Stimulated activated CD4-positive, alpha-beta T cell treated with anti-CD3 and anti-CD28 coated beads, TNF-alpha, amount 100 ng/mL, for 4 hours (primary cell): ENCODE results near the gene NLRP5.
"Not testable (repeated sequence)": the region's sequence is repeated elsewhere in the genome, so short reads cannot be mapped to it uniquely, and the experiment has no call there.

ENCODE experiments used
- DNase-seq, 3 experiments: peaks; one replicate each; pipeline ENCODE4 v3.0.0-alpha.2; 2020; ENCODE audit warnings: low read depth in 3 of 3

NLRP5 gene

GRCh38 chr19:56076498-56076897 lies 89.9 kb downstream of the NLRP5 start:
- no peak for DNase-seq

- no peak for DNase-seq
Observed at GRCh38 chr19:56079609-56080008, 93.0 kb downstream of the NLRP5 start.

- peak; percentile 37 to 52 (median 47) for DNase-seq
Observed at GRCh38 chr19:56080669-56081401, 94.3 kb downstream of the NLRP5 start.

- no peak for DNase-seq
Observed at GRCh38 chr19:56083668-56084067, 97.1 kb downstream of the NLRP5 start.

GRCh38 chr19:56084835-56085536 lies 98.4 kb downstream of the NLRP5 start:
- DNase-seq, result no peak

GRCh38 chr19:56085571-56086275 lies 99.1 kb downstream of the NLRP5 start:
- DNase-seq, result no peak

GRCh38 chr19:56086671-56087430 lies 100.3 kb downstream of the NLRP5 start:
- no peak for DNase-seq

- no peak for DNase-seq
Observed at GRCh38 chr19:56087647-56088496, 101.3 kb downstream of the NLRP5 start.

- DNase-seq, result no peak
Observed at GRCh38 chr19:56088497-56089215, 102.1 kb downstream of the NLRP5 start.

GRCh38 chr19:56089344-56089743 lies 102.8 kb downstream of the NLRP5 start:
- DNase-seq, result no peak

GRCh38 chr19:56091066-56091490 lies 104.5 kb downstream of the NLRP5 start:
- no peak for DNase-seq

GRCh38 chr19:56091751-56092546 lies 105.4 kb downstream of the NLRP5 start:
- no peak for DNase-seq

GRCh38 chr19:56092685-56093631 lies 106.4 kb downstream of the NLRP5 start:
- no peak for DNase-seq

- DNase-seq, result no peak
Observed at GRCh38 chr19:56094449-56094848, 107.9 kb downstream of the NLRP5 start.

- DNase-seq, result no peak
Observed at GRCh38 chr19:56096665-56097064, 110.1 kb downstream of the NLRP5 start.

GRCh38 chr19:56097306-56097705 lies 110.7 kb downstream of the NLRP5 start:
- no peak for DNase-seq

- DNase-seq, result no peak
Observed at GRCh38 chr19:56097776-56098175, 111.2 kb downstream of the NLRP5 start.

- not testable (repeated sequence) for DNase-seq
Observed at GRCh38 chr19:56098237-56098636, 111.7 kb downstream of the NLRP5 start.
